Chondrocyte (in vitro differentiated cells): Measurements from ENCODE around the gene PTS. TPM values are rescaled to one million over a fixed set of nuclear protein-coding genes. Genes with fewer than 3 reads are reported as not detected.

ENCODE experiments used
- DNase-seq: peaks from one replicate; pipeline ENCODE4 v3.0.0; 2021; ENCODE audit warnings: mixed read lengths, low spot score
- H3K27ac Mint-ChIP-seq: one replicate; pipeline ENCODE4 v1.8.0; 2021; ENCODE audit warnings: mild to moderate bottlenecking, moderate library complexity, mixed read lengths; ENCODE audit not compliant: unreplicated experiment
- H3K27me3 Mint-ChIP-seq: 2 replicates; pipeline ENCODE4 v1.8.0; 2021; ENCODE audit warnings: low read depth, mixed read lengths
- H3K36me3 Mint-ChIP-seq: 2 replicates; pipeline ENCODE4 v1.8.0; 2021; ENCODE audit warnings: low read depth, mixed read lengths
- H3K4me1 Mint-ChIP-seq: 2 replicates; pipeline ENCODE4 v1.8.0; 2021; ENCODE audit warnings: low read depth, mild to moderate bottlenecking, mixed read lengths
- H3K4me3 Mint-ChIP-seq: one replicate; pipeline ENCODE4 v1.8.0; 2021; ENCODE audit warnings: mild to moderate bottlenecking, moderate library complexity, mixed read lengths; ENCODE audit not compliant: unreplicated experiment
- H3K9me3 Mint-ChIP-seq: 2 replicates; pipeline ENCODE4 v1.8.0; 2021; ENCODE audit warnings: low read depth, mixed read lengths
- total RNA-seq: library from RNA; stranded (reverse); gene quantifications from 3 replicates; pipeline ENCODE4 v1.2.1, GENCODE V29; 2021
- TF ChIP-seq, protein P1 (sequence below): fragments of 200-600 bp; sonication (generic); IDR thresholded peaks from 2 replicates; pipeline ENCODE4 v1.5.0; 2021; ENCODE audit warnings: antibody characterized with exemption, mild to moderate bottlenecking, moderate library complexity

PTS gene
- total RNA-seq, 1 donor from 2014 or later, result 45.8 TPM

DNA sequence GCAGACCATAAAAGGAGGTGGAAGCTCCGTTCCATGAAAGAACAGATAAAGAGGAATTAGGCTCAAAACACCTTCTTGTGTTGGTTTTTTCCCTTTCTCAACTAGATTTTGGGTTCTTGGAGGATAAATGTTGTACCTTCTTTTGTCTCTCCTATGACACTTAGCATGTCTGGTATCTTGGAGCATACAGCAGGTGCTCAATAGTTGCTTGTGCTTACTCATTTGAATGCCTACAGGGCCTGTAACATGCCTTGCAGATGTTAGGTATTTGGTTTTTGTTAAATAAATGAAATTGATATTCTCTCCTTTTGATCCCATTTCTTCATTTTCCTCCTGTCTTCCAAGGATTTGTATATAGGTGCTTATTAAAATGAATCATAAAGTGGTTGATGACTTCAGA, 50.8 kb downstream of the PTS start:
- Mint-ChIP-seq H3K4me3 (no peak overlapping the region), H3K27ac (peak overlapping the region; percentile 88), H3K27me3 (no peaks in the 10 kb centered on the region), H3K36me3 (no peaks in the 10 kb centered on the region), H3K4me1 (peaks cover 37% of the 10 kb centered on the region), H3K9me3 (no peaks in the 10 kb centered on the region)
- TF ChIP-seq, protein P1, sequence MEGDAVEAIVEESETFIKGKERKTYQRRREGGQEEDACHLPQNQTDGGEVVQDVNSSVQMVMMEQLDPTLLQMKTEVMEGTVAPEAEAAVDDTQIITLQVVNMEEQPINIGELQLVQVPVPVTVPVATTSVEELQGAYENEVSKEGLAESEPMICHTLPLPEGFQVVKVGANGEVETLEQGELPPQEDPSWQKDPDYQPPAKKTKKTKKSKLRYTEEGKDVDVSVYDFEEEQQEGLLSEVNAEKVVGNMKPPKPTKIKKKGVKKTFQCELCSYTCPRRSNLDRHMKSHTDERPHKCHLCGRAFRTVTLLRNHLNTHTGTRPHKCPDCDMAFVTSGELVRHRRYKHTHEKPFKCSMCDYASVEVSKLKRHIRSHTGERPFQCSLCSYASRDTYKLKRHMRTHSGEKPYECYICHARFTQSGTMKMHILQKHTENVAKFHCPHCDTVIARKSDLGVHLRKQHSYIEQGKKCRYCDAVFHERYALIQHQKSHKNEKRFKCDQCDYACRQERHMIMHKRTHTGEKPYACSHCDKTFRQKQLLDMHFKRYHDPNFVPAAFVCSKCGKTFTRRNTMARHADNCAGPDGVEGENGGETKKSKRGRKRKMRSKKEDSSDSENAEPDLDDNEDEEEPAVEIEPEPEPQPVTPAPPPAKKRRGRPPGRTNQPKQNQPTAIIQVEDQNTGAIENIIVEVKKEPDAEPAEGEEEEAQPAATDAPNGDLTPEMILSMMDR, result no peak
- DNase-seq, result no peak

GRCh38 chr11:112277941-112278340, 51.7 kb downstream of the PTS start:
- Mint-ChIP-seq H3K36me3 (no peaks in the 10 kb centered on the region), H3K9me3 (no peaks in the 10 kb centered on the region), H3K4me1 (peaks cover 37% of the 10 kb centered on the region), H3K4me3 (peak overlapping the region; percentile 26), H3K27me3 (peaks cover 2% of the 10 kb centered on the region), H3K27ac (peak overlapping the region; percentile 88)
- no peak for DNase-seq
- TF ChIP-seq, protein P1, result no peak

DNA sequence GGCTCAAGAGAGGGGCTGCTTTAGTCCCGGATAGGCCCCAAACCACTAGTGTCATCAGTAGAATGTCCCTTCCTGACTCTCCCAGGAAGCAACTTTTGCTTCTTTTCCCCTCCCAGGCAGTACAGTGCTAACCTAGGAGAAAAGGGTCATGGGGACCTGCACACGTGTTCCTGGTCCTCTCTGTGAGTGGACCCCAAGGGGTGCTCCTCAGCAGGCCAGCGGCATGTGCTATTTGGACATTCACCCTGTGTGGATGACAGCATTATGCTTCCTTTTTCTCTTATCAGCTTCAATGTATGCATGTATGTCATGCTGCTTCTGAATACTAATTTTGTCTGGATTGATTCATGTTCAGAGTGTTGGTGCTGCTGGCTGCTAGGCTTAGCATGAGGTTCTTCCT, 52.6 kb downstream of the PTS start:
- Mint-ChIP-seq H3K36me3 (no peaks in the 10 kb centered on the region), H3K9me3 (no peaks in the 10 kb centered on the region), H3K4me1 (peaks cover 37% of the 10 kb centered on the region), H3K27me3 (peaks cover 2% of the 10 kb centered on the region), H3K27ac (no peak overlapping the region), H3K4me3 (no peak overlapping the region)
- TF ChIP-seq, protein P1, result no peak
- no peak for DNase-seq

- Mint-ChIP-seq H3K4me1 (peaks cover 37% of the 10 kb centered on the region), H3K27ac (peak overlapping the region; percentile 24), H3K4me3 (peak overlapping the region; percentile 75), H3K27me3 (peaks cover 2% of the 10 kb centered on the region), H3K36me3 (no peaks in the 10 kb centered on the region), H3K9me3 (no peaks in the 10 kb centered on the region)
- DNase-seq, result no peak
- TF ChIP-seq, protein P1, result peak; percentile 80
Measured at GRCh38 chr11:112279901-112280267, 53.7 kb downstream of the PTS start.

DNA sequence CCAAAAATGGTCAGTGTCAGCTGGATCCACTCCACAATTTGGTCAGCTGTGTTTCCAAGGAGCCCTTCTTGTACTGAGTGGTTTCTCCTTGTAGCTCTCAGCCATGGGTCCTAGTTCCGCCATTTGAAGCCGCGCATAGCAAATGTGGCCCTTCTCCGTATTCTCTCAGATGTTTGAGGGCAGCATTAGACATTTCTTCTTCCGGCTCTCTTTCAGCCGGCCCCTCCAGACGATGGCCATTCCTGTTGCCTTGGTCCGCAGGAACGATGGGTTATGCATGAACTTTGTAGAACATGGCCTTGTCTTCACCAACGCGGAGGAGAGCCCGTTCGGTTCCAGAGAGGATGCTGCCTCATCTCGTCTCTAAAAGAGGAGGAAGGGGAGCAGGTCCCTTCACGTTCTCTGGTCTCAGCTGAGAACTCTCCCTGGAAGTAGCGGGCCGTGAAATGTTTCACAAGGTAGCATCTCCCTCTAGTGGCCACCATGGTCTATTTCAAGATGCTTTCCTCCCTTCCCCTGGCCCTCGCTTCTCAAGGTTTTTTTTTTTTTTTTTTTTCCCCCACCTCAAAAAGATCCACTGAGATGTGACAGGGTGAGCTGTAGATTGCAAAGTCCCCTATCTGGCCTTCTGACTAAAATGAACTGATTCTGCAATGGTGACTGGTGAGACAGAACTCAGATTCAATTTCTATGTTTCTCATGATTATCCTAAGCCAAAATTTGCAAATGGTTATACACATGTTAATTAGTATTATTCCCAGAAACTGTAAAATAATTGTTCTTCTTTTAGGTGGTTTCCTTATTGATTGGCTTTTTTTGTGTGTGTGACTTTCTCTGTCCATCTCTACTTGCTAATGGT, 54.3 kb downstream of the PTS start:
- peak overlapping the region; percentile 75 for H3K4me3 Mint-ChIP-seq
- H3K36me3 Mint-ChIP-seq, result no peaks in the 10 kb centered on the region
- H3K9me3 Mint-ChIP-seq, result no peaks in the 10 kb centered on the region
- TF ChIP-seq, protein P1, result peak; percentile 76
- H3K27ac Mint-ChIP-seq, result peak overlapping the region; percentile 24
- peaks cover 37% of the 10 kb centered on the region for H3K4me1 Mint-ChIP-seq
- no peak for DNase-seq
- peaks cover 2% of the 10 kb centered on the region for H3K27me3 Mint-ChIP-seq
